Testis (tissue), 3 donors: Measurements from ENCODE around the gene SLF2. TPM values are rescaled to one million over a fixed set of nuclear protein-coding genes. Genes with fewer than 3 reads are reported as not detected.

Source experiments
- DNase-seq: peaks from one replicate; pipeline ENCODE4 v3.0.0-alpha.2; 2019
- H3K27ac ChIP-seq, 2 donors: fragments of 200-600 bp; sonication (generic); one replicate each; pipeline ENCODE4 v1.5.1; 2019
- H3K27me3 ChIP-seq: fragments of 200-600 bp; sonication (generic); one replicate; pipeline ENCODE4 v1.5.1; 2019
- H3K36me3 ChIP-seq: fragments of 200-600 bp; sonication (generic); one replicate; pipeline ENCODE4 v1.5.1; 2017; ENCODE audit warnings: low read depth; ENCODE audit errors: missing control alignments
- H3K4me1 ChIP-seq: fragments of 200-600 bp; sonication (generic); one replicate; pipeline ENCODE4 v1.5.1; 2019
- H3K4me3 ChIP-seq, 2 donors: fragments of 200-600 bp; sonication (generic); one replicate each; pipeline ENCODE4 v1.5.1; 2017 to 2019
- H3K9me3 ChIP-seq: fragments of 200-600 bp; sonication (generic); one replicate; pipeline ENCODE4 v1.5.1; 2017
- CTCF ChIP-seq, 3 experiments: fragments of 450-650 bp in 2 of 3; fragments of 200-600 bp in 1 of 3; sonication (generic) in 1 of 3; IDR thresholded peaks; one replicate each; pipeline ENCODE4 v1.5.1; 2016 to 2019; ENCODE audit warnings: antibody characterized with exemption in 3 of 3, mild to moderate bottlenecking in 2 of 3, moderate library complexity in 1 of 3
- POLR2A ChIP-seq: fragments of 450-650 bp; IDR thresholded peaks from one replicate; pipeline ENCODE4 v1.6.1; 2017; ENCODE audit warnings: antibody characterized with exemption, mild to moderate bottlenecking, moderate library complexity
- WGBS, 2 donors: methylation state at CpG; one replicate each; pipeline ENCODE4 v1.1.5; 2018; 5-methylcytosine and 5-hydroxymethylcytosine counted together
- intact Hi-C: fragments of 100-400 bp; cut with DNase I; formaldehyde crosslinking; loops from one replicate; pipeline ENCODE4 v1.15.1; 2023; ENCODE audit warnings: low total_unique reads
- polyA plus RNA-seq: library from polyadenylated mRNA; stranded (reverse); fragments of 350-450 nt; fragmentation: Illumina TruSeq; extraction: RNeasy Lipid Tissue Mini Kit (QIAGEN cat#74804); gene quantifications from one replicate; pipeline ENCODE4 v1.2.3, GENCODE V29; 2014; ENCODE audit warnings: low read depth, low replicate concordance; ENCODE audit not compliant: insufficient read depth
- total RNA-seq, 2 donors: library from RNA; depleted of rRNA; stranded (reverse); fragments of >200 nt; gene quantifications; one replicate each; pipeline ENCODE4 v1.2.3, GENCODE V29; 2016

The SLF2 gene
- total and polyA plus RNA-seq, 3 donors from 2014 or later, result 42.6 to 171 (median 150) TPM

- 50 to 63% methylated on average over 8 to 11 of the region's 11 CpGs for WGBS, 2 donors
- DNase-seq, result no peak
- peaks cover 22% of the 10 kb centered on the region for H3K4me1 ChIP-seq
These were observed 94.4 kb downstream of the SLF2 start for GRCh38 chr10:101007099-101007711.

GRCh38 chr10:101007915-101008822 lies 95.4 kb downstream of the SLF2 start:
- Histone ChIP-seq H3K27ac (peak overlapping the region; percentile 39 to 50), H3K36me3 (no peaks in the 10 kb centered on the region), H3K4me1 (peaks cover 24% of the 10 kb centered on the region), H3K4me3 (no peak overlapping the region), H3K27me3 (no peaks in the 10 kb centered on the region), H3K9me3 (no peaks in the 10 kb centered on the region)
- TF ChIP-seq CTCF (IDR thresholded peaks at IDR 0.05), result no peak
- TF ChIP-seq POLR2A, result no peak
- no peak for DNase-seq
- intact Hi-C loops, result no loop called here
- WGBS, 2 donors, result 62 to 65% methylated on average over 6 to 13 of the region's 13 CpGs

More at GRCh38 chr10:101007099-101007711, 94.4 kb downstream of the SLF2 start:
- TF ChIP-seq CTCF (IDR thresholded peaks at IDR 0.05) (no peak), POLR2A (no peak)
- H3K4me3 ChIP-seq, result no peak overlapping the region
- peak overlapping the region in 1 of 2 donors; percentile 50 for H3K27ac ChIP-seq
- no peaks in the 10 kb centered on the region for H3K36me3 ChIP-seq
- H3K27me3 ChIP-seq, result no peaks in the 10 kb centered on the region
- intact Hi-C loops, result no loop called here
- no peaks in the 10 kb centered on the region for H3K9me3 ChIP-seq

- Histone ChIP-seq H3K27ac (peak overlapping the region; percentile 39 to 50), H3K9me3 (no peaks in the 10 kb centered on the region), H3K27me3 (no peaks in the 10 kb centered on the region), H3K4me3 (no peak overlapping the region), H3K4me1 (peaks cover 26% of the 10 kb centered on the region), H3K36me3 (no peaks in the 10 kb centered on the region)
- intact Hi-C loops, result no loop called here
- no peak for DNase-seq
- TF ChIP-seq POLR2A (no peak), CTCF (IDR thresholded peaks at IDR 0.05) (no peak)
- 73 to 97% methylated on average over 3 to 6 of the region's 6 CpGs for WGBS, 2 donors
These were observed 96.2 kb downstream of the SLF2 start for GRCh38 chr10:101008823-101009423.

GRCh38 chr10:101010329-101010728 lies 97.6 kb downstream of the SLF2 start:
- peaks cover 26% of the 10 kb centered on the region for H3K4me1 ChIP-seq
- intact Hi-C loops, result no loop called here
- H3K27me3 ChIP-seq, result no peaks in the 10 kb centered on the region
- TF ChIP-seq CTCF (IDR thresholded peaks at IDR 0.05) (no peak), POLR2A (no peak)
- no peaks in the 10 kb centered on the region for H3K9me3 ChIP-seq
- no peak for DNase-seq
- H3K27ac ChIP-seq, result no peak overlapping the region
- no peaks in the 10 kb centered on the region for H3K36me3 ChIP-seq
- WGBS, 2 donors, result 81 to 83% methylated on average over 6 to 22 of the region's 22 CpGs
- peak overlapping the region in 1 of 2 donors; percentile 10 for H3K4me3 ChIP-seq
